ENCODE data around the gene GPR15LG. TPM values are rescaled to one million over a fixed set of nuclear protein-coding genes. Genes with fewer than 3 reads are reported as not detected.

GPR15LG gene
- total and polyA plus RNA-seq, 2 donors (not counting 3 experiments of a cell fraction or from before 2014, with no cell fraction given), result not detected

GRCh38 chr10:84213076-84213475 is 39.5 kb downstream of the GPR15LG start:
- intact Hi-C loops (cut with micrococcal nuclease), result no loop called here
- POLR2A ChIA-PET, result no interaction called here
- no TSS peak for BruUV-seq (replicated peaks)

GRCh38 chr10:84214046-84214572 is 40.5 kb downstream of the GPR15LG start:
- Histone ChIP-seq H3K36me3 (ENCODE audit: control insufficient read depth in 2 of 2, extremely low read depth in 1 of 2, insufficient read depth in 2 of 2, low read length in 2 of 2) (no peaks in the 10 kb centered on the region), H2AFZ (ENCODE audit: low read depth, low read length) (no peak overlapping the region), H3K4me1 (ENCODE audit: control insufficient read depth, extremely low read depth, insufficient read depth, low read length) (no peaks in the 10 kb centered on the region), H3K27me3 (ENCODE audit: control insufficient read depth in 2 of 2, insufficient read depth in 2 of 2, low read length in 2 of 2) (peaks cover 0 to under 1% of the 10 kb centered on the region in 2 experiments), H3K9me1 (replicated peaks; ENCODE audit: control insufficient read depth, extremely low read depth, insufficient read depth, low read length) (no peaks in the 10 kb centered on the region), H3K4me2 (ENCODE audit: insufficient read depth, low read length) (no peak overlapping the region), H3K4me3 (replicated peaks in 1 of 3; ENCODE audit: insufficient read depth in 1 of 3, low read depth in 1 of 3, low read length in 3 of 3) (no peak overlapping the region), H4K20me1 (replicated peaks; ENCODE audit: control insufficient read depth, extremely low read depth, insufficient read depth, low read length) (no peaks in the 10 kb centered on the region), H3K9ac (replicated peaks; ENCODE audit: extremely low read depth, insufficient read depth, low read length) (no peak overlapping the region), H3K27ac (ENCODE audit: insufficient read depth, low read depth, low read length) (no peak overlapping the region), H3K79me2 (ENCODE audit: control insufficient read depth, insufficient read depth, low read length) (no peaks in the 10 kb centered on the region), H3K9me3 (replicated peaks; ENCODE audit: control insufficient read depth, insufficient read depth, low read length) (no peaks in the 10 kb centered on the region)
- ChIA-PET POLR2A (no interaction called here), CTCF (interaction anchor here (0.6 to 1.7 kb wide), 4 partner anchors 13 to 66 kb away, joined by 3 to 6 read pairs (median 4); no protein-coding TSS in a partner anchor)
- no peak for DNase-seq (ENCODE audit: low read depth, low spot score)
- dilution Hi-C loops (cut with MboI; ENCODE audit: extremely low pct_ligation_motif_present, low sequenced_read_pairs) (no loop called here), intact Hi-C loops (cut with micrococcal nuclease) (no loop called here)
- TF ChIP-seq JUN (IDR thresholded peaks at IDR 0.05; ENCODE audit: borderline replicate concordance, insufficient read depth, insufficient read length, low read depth), result no peak
- TF ChIP-seq MYC (IDR thresholded peaks at IDR 0.05; ENCODE audit: low read depth, low read length), result no peak
- no peak for TF ChIP-seq MAX (IDR thresholded peaks at IDR 0.05; ENCODE audit: insufficient read depth, insufficient read length)
- no peak for TF ChIP-seq GATA2 (IDR thresholded peaks at IDR 0.05; ENCODE audit: insufficient read depth, insufficient read length, low read depth, low read length)
- no peak for TF ChIP-seq EZH2 (IDR thresholded peaks at IDR 0.05; ENCODE audit: borderline replicate concordance, low read depth, low read length, severe bottlenecking)
- TF ChIP-seq CTCF (IDR thresholded peaks at IDR 0.05; ENCODE audit: extremely low read depth in 1 of 2, insufficient read depth in 1 of 2, low read depth in 1 of 2, low read length in 2 of 2), result no peak
- no peak for TF ChIP-seq FOS (IDR thresholded peaks at IDR 0.05; ENCODE audit: borderline replicate concordance, insufficient read depth, low read length)
- TF ChIP-seq POLR2A (IDR thresholded peaks at IDR 0.05; ENCODE audit: low read depth, low read length), result no peak
- TF ChIP-seq POLR2AphosphoS5 (IDR thresholded peaks at IDR 0.05; ENCODE audit: insufficient read depth, low read depth, low read length), result no peak
- BruUV-seq (replicated peaks), result no TSS peak
- no peak for FAIRE-seq

More at GRCh38 chr10:84213076-84213475, 39.5 kb downstream of the GPR15LG start:
- H3K27ac ChIP-seq (ENCODE audit: insufficient read depth, low read depth, low read length), result no peak overlapping the region
- H3K79me2 ChIP-seq (ENCODE audit: control insufficient read depth, insufficient read depth, low read length), result no peaks in the 10 kb centered on the region
- no peak for FAIRE-seq
- no peaks in the 10 kb centered on the region for H3K27me3 ChIP-seq (ENCODE audit: control insufficient read depth in 2 of 2, insufficient read depth in 2 of 2, low read length in 2 of 2)
- H3K4me1 ChIP-seq (ENCODE audit: control insufficient read depth, extremely low read depth, insufficient read depth, low read length), result no peaks in the 10 kb centered on the region
- dilution Hi-C loops (cut with MboI; ENCODE audit: extremely low pct_ligation_motif_present, low sequenced_read_pairs), result no loop called here
- H3K9me1 ChIP-seq (replicated peaks; ENCODE audit: control insufficient read depth, extremely low read depth, insufficient read depth, low read length), result no peaks in the 10 kb centered on the region
- no peaks in the 10 kb centered on the region for H4K20me1 ChIP-seq (replicated peaks; ENCODE audit: control insufficient read depth, extremely low read depth, insufficient read depth, low read length)
- CTCF ChIA-PET, result no interaction called here
- H3K9ac ChIP-seq (replicated peaks; ENCODE audit: extremely low read depth, insufficient read depth, low read length), result no peak overlapping the region
- no peak overlapping the region for H3K4me2 ChIP-seq (ENCODE audit: insufficient read depth, low read length)
- no peak overlapping the region for H2AFZ ChIP-seq (ENCODE audit: low read depth, low read length)
- H3K36me3 ChIP-seq (ENCODE audit: control insufficient read depth in 2 of 2, extremely low read depth in 1 of 2, insufficient read depth in 2 of 2, low read length in 2 of 2), result no peaks in the 10 kb centered on the region
- H3K4me3 ChIP-seq (replicated peaks in 1 of 3; ENCODE audit: insufficient read depth in 1 of 3, low read depth in 1 of 3, low read length in 3 of 3), result no peak overlapping the region
- no peak for DNase-seq (ENCODE audit: low read depth, low spot score)
- H3K9me3 ChIP-seq (replicated peaks; ENCODE audit: control insufficient read depth, insufficient read depth, low read length), result no peaks in the 10 kb centered on the region
- TF ChIP-seq GATA2 (IDR thresholded peaks at IDR 0.05; ENCODE audit: insufficient read depth, insufficient read length, low read depth, low read length), result no peak

Data from endothelial cell of umbilical vein (primary cell).